Astrocyte (in vitro differentiated cells and primary cell): Measurements from ENCODE around the gene SARS1.

Experiments
- CTCF ChIP-seq: IDR thresholded peaks from 2 replicates; pipeline ENCODE4 v1.5.1; 2011; ENCODE audit warnings: low read depth, mild to moderate bottlenecking, inconsistent platforms, low read length, moderate library complexity; ENCODE audit not compliant: insufficient read depth
- EZH2 ChIP-seq: IDR thresholded peaks from 2 replicates; pipeline ENCODE4 v1.6.1; 2012; ENCODE audit warnings: mild to moderate bottlenecking, low read length, inconsistent platforms; ENCODE audit not compliant: insufficient read depth

DNA sequence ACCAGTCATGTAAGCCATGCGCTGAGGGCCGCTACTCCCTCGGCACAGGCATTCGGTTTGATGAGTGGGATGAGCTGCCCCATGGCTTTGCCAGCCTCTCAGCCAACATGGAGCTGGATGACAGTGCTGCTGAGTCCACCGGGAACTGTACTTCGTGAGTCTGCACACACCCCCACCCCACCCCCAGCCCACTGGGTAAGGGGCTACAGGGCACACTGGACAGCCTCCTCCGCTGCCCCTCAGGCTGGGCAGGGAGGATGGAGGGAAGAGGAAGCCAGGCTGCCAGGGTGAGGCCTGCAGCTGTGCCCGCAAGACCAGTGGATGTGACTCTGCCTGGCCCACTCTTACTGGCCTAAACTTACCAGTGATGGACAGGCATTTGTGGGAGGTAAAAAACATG, 49.2 kb upstream of the SARS1 start:
- no peak for TF ChIP-seq CTCF
- TF ChIP-seq EZH2, result no peak
